GM18861 (cell line): ENCODE measurements around the gene CERK.

ENCODE experiments used
- ATAC-seq: cut with Tn5 transposase; IDR thresholded peaks from one replicate; pipeline ENCODE4 v1.9.1; 2021; ENCODE audit not compliant: unreplicated experiment

The CERK gene

DNA sequence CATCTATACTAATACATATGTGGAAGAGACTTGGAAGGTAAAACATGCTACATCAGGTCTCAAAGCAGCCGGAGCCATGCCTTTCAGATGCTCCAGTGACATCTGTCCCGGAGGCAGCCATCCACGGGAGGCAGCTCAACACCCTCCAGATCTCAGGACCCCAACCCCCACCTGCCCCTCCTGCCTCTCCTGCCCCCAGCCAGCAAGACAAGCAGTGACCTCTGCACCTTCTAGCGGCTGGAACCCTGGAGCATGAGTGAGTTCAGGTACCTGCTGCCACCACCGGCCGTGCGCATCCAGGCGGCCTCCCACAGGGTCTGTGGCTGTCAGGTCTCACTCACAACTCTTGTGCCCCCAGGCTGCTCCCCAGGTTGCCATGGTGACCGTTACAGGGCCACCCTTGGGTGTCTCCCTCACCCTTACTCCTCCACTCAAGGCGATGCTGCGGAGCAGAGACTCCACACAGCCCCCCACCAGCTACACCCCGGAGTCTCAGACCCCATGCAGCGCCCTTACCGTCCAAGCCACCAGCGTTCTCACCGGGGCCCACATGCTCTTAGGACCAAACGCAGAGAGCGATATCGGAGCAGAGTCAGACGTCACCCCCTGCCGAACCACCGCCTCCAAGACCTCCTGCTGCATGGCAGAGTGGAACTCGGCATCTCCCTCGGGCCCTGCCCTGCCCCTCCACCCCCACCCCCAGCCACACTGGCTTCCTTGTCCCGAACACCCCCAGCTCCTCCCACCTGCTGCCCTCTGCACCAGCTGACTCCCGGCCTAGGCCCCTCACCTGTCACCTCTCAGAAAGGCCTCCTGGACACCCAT lies 34.7 kb downstream of the CERK start:
- no peak for ATAC-seq

DNA sequence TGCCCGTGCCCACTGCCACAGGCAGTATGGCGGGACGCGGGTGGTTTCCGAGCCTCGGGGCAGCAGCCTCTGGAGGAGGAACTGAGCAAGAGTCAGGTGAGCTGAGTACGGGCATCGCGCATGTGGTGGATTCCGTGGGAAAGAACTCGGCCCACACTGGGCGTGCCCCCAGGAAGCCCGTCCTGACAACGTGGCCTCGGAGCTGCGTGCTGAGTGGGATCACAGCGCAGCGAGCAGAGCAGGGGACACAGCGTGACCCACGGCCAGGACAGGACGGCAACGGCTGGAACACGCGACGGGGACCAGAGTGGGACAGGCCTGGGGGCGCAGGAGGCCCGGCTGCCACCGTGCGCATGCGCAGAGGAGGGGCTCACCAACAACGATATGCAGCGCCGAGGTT lies 36.8 kb downstream of the CERK start:
- ATAC-seq: no peak

DNA sequence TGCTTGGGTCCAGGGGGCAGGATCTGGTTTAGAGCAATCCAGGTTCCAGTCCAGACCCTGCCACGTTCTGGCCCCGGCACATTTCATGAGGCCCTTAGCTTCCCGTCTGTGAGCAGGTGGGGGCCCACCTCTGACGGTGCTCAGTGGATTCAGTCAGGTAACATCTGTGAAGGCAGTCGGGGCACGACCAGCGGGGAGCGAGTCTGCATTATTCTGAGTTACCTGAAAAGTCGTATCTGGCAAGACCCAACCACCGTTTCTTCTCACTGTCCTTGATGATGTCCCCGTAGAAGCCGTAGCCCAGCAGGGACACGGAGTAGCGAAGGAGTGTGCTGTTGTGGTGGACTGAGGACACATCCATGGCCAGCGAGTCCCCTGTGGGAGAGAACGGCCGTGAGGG lies 39.0 kb downstream of the CERK start:
- ATAC-seq: no peak

DNA sequence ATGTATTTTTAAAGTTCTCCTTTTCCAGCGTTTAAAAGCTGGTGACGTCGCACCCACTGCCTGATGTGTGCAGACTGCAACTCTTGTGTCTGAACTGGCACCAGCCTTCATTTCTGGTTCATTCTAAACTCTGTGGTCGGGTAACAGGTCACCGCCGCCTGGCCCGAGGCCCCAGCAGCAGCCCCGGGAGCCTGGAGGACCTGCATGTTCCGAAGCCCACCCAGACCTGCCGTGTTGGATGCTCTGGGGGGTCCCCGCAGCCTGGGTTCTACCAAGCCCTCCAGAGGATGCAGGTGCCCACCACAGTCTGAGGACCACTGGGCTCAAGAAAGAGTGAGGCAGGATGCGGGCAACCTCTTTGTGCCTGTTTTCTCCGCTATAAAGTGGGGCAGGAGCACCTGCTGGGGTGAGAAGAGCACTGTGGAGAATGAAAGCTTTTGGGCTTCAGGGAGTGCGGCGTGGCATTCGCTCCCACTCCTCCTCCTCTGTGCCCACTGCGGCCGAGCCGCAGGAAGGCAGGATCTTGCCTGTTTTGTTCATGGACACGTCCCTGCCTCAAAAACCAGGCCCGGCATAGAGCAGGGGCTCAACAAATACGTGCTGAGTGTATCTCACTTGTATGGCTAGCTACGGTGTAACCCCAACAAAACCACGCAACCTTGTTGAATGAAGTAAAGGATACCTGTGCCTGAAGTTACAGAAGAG lies 40.1 kb downstream of the CERK start:
- ATAC-seq: no peak

DNA sequence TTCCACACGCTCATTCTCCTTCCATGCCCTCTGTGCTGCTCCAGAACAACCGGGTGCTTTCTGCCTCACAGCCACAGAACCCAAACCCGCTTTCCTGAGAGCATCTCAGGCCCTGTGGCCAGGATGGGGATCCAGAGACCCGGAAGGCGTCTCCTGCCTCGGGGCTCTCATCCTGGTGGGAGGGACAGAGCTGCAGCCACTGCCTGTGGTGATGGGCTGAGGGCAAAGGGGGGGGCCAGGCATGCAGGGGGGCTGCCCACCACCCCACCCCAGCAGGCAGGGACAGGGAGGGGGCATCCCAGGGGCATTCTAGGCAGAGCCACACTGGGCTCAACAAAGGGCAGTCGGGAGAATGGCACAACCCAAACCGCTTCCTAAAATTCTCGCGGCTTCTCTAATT lies 41.4 kb downstream of the CERK start:
- ATAC-seq: no peak

DNA sequence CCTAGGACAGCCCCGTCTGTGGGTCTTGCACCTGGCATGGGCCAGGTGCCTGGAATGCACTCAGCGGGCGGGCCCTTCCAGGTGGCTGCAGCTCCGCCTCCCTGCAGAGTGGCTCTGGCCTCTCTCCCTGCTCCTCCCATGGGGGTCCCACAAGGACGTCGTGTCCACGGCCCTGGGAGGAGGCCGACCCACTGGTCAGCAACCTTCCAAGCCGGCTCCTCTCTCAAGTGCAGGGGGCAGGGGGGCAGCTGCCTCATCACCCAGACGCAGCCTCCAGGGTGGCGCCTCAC lies 41.9 kb downstream of the CERK start:
- no peak for ATAC-seq

DNA sequence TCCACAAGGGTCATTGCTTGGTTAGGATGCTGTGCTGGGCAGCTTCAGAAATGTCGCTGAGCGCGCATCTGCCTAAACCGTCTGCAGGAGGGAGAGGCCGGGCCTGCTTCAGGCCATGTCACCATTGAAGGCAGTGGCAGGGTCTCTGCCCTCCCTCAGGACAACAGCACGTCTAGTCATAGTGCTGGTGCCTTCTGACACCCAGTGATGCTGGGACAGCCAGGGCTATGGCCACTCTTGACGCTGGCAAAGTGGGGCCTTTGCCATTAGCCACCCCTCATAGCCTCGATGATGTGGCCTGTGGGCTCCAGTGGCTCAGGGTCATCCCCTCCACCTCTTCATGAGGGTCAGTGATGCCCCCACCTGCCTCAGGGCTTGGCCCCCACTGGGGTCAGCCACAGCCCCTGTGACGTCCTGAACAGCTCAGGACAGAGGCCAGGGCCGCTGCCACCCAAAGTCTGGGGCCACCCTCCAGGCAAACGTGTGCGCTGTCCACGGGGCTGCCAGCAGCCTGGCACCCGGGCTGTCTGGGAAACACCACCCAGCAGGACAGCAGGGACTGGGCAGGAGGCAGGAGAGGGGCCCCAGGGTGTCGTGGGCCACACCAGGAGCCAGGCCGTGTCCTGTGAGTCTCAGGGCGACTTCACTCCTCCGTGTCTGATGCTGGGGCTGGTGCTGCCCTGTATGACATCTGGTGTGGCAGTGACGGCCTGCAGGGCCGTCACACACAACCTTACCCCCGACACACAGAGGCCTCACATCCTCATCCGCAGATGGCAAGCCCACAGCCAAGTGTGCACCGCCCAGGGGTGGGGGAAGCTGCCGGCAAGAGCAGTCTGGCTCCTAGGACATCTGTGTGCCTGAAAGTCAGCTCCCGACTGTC lies 42.5 kb downstream of the CERK start:
- no peak for ATAC-seq

DNA sequence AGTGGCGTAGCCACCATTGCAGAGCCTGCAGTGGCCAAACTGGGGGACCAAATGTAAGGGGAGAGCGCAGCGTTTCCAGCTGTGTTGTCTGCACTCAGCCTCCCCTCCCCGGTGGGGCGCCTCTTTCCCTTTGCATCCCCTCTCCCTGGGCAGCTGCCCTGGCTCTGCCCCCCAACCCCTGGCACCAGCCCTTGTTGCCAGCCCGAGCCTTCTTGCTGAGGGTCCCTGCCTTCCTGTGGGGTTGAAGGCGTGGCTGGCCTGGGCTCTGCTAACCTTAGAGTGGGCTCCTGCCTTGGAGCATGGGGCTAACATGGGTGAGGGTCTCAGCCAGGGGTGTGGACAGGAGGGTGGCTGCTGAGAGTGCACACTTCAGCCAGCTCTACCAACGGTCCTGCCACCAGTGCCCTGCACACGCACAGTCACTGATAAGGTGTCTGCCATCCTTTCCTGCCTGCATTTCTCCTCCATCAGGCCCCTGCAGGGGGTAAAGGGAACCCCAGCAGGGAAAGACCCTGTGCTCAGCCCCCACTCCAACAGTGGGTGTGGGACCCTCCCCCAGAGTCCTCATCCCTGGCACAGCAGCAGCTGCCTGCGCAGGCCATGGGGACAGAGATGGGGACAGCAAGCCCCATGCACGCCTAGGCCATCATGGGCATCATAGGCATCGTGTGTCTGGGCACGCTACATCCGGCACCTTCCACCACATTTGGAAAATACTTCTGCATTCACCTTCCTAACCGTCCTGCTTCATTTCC lies 43.5 kb downstream of the CERK start:
- ATAC-seq: no peak

DNA sequence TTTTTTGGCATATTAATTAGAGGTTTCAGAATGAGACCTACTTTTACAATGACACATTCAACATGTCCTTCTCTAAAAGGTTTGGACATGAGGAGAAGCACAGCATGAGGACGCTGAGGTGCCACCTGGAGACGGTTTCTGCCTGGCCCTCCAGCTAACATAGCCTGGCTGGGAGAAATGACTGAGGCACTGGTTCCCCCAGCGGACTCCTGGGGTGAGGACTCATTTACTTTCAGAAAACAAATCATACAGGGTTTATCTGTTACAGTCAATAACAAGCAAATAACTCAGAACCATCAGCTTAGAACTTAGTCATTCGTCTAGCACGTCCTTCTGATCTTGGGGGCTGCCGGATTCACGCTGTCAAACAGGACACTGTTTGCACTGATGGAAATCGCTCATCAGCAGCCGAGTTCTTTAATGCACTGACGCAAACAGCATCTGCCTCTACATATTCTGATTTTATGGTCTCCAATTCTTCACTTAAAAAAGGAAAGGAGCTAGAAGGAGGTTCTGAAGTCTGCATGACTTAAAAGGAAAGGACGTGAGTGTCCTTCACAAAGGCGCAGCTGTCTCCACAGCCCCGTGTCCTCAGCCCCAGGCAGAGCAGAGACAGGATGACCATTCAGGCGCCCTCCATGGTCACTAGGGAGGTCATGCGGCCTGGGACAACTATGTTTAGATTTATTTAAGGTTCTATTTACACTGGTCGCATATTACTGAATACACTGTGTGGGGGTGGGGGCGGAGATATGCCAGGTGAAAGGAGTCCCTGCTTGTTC lies 44.2 kb downstream of the CERK start:
- no peak for ATAC-seq

DNA sequence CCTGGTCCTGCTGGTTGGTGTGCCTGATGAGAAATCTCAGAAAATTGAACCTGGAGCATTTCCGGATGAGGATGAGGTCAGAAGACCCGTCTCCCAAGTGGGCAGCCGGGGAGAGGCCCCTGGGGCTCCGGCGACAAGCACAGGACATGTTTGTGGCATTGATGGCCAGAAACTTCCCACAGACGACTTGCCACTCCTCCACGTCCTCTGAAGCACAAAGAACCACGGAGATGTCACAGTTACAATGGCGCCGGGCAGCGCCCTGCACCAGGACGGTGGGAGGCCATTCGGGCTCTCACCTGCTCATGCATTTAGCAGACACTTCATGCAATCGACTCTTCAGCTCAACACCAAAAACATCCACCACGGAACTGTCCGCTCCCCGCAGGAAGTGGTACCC lies 46.5 kb downstream of the CERK start:
- ATAC-seq: no peak

DNA sequence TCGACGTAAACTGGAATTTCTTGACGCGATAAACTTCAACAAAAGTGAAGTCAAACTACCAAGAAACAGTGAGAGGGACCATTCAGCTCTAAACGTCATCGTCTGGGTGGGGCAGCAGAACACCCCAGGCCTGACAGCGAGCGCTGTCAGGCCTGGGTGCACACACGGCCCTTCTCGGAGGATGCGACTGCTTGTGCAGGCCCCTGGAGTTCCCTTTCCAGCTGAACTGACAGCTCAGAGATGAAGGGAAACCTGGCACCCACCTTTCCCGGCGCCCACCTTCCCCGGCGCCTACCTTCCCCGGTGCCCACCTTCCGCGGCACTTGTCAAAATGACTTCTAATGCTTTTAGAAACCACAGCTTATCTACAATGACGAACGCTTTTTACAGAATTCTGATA lies 47.9 kb downstream of the CERK start:
- ATAC-seq: no peak

DNA sequence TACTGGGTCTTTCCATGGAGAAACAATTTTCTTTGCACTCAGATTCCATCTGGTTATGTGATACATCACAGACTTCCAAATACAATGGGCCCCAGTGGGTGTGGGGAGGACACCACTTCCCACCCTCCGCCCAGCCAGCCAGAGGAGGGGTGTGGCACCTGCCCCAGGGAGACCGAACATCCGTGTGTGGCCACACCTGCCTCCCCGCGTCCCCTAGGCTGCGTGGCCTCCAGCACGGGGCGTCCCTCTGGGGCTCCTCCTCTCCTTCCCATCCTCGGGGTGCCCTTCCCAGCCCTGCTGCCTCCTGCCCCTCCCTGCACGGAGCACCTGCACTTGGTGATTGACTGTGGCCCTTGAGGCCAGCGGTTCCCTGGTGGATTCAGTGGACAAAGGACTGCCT lies 49.1 kb downstream of the CERK start:
- ATAC-seq: no peak

DNA sequence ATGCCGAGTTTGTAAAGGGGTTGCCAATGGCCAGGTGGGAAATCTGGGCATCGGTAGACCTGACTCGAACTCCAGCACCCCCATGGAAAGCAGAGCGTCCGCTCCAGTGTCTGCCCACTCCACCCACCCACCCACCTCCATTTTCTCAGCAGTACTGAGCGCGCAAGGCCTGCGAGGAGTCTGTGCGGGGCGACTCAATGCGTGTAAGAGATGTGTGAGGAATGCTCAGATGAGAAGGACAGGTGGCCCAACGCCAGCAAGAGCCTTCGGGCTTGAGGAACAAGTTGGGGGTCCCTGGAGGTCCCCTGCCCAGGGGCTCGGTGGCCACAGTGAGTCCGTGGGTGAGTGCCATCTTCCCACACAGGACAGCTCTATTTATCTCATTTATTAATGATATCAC lies 50.6 kb downstream of the CERK start:
- no peak for ATAC-seq

DNA sequence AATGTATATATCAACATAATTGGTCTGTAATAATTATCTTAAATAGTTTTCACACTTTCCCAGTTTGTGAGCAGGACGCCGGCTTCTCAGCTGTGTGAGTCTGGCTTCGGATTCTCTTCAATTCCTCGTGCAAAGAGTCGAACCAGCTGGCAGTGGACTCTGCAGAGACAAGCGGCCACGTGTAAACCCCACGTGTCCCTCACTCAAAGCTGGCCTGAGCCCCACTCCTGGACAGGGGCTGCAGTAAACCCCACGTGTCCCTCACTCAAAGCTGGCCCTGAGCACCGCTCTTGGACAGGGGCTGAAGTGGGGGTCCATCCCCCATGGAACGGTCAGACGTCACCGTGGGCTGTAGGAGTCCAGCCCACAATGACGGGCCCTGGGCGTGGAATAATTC lies 51.0 kb downstream of the CERK start:
- no peak for ATAC-seq

DNA sequence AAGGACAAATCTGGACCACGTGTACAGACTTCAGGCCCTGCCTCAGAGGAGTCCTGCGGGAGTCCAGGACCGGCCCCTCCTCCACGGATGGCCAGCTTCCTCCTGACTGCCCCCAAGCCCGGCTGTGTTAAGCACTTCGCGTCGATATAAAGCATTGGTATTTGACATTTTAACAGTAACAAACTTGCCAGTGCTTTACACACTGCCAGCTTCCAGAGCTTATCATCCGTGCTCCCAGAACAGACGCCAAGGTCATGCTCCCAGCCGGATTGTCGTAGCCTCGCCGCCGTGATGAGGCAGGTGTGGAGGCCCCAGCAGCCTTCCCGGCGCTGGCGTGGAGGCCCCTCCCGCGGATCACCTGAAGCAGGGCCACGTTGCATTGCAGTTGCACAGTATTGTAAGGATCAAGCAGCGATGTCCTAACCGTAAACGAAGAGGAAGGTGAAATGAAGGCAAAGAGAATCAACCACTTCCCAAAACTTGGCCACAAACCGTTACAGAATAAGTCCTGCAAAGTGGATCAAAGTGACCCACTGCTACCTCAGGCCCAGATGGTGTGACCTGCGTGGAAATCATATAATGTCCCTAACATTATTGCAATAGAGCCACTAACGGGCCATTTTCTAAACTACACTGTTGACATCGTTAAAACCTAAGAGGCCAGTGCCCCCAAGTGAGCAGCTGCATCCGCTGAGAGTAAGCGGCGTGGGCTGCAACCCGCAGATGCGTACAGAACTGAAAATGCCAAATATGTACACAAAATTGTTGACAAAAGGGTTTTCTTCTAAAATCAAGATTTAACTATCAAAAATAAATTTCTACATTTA lies 51.6 kb downstream of the CERK start:
- no peak for ATAC-seq

DNA sequence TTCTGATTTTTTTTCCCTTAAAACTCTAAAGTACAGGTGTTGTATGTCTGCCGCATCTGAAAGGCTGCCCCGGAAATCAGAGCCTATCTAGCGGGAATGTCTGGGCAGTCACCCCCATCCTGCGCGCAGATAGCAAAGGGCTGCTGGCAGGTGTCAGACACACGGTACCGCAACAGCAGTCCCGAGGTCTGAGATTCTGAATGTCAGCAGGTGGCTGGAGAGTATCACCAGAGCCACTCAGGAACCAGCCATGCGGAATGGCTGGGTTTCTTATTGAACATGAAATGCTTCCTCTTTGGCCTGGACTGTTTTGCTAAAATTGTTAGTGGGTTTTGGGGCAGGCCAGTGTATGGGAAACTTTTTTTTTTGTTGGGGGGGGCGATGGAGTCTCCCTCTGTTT lies 53.3 kb downstream of the CERK start:
- peak; percentile 72 for ATAC-seq

DNA sequence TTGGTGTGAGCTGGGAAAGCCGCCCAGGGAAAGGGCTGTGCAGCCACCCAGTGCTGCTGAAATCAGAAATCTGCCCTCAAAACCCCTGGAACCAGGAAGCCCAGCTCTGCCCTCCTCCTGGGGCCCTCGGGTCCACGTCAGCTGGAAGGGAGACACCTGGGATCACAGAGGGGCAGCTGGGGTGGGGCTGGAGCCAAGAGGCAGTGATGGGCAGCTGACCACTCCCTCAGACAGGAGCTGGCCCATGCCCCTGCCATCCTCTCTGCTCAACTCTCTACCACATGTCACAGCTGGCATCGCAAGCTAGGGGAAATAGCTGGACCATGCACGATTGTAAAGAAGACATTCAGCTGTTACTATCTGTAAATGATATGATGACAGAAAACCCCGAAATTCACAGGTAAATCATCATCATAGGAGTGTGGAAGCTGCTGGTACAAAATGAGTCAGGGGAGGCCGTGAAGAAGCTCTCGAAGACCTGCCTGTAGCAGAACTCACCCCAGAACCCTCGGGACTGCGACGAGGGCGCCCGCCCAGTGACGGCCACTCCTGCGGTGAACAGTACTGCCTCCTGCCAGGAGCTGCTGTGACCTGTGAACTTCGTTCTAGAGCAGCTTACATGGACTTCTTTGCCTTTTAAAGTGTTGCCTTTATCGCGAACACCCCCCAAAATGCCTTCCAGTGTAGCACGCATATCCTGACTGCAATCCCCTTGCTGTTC lies 55.9 kb downstream of the CERK start:
- ATAC-seq: no peak

DNA sequence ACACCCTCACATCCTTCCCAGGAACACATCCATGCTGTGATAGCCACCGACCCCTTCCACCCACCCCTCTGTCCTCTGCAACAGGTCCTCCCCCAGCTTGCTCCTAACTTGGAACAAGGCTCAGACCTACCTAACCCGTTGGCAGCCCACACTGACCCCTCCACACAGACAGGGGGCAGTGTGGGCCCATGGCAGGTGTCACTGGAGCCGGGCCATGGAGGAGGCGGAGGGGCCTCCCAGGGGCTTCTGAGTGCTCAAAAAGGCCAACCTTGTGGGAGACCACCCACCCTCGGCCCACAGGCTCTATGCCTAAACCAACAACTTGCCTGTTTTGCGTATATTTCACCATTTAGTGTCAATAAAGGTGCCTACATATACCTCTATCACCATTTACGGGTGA lies 57.0 kb downstream of the CERK start:
- ATAC-seq: no peak

DNA sequence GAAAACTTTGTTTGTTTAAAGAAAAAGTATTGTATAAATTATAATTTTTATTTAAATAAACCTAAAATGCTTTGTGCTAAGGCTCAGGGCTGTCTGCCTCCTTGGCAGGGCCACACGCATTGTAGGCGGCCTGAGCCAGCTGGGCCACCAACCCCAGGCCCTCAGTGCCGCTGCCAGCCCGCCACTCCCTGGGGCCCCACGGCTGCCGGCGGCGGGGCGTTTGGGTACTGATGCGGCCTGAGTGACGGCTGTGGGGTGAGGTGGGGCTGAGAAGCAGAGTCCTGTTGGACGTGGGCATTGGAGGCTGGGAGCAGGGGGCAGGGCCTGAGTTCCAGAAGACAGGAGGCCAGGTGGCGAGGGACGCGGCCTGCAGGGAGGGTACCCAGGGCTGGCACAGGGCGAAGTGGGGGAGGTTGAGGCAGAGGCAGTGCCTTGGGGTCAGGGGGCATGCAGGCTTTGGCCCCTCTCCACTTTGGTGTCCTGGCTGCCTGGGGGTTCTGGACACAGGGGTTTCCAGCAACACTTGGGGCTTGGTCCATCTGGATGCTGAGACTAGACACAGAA lies 58.3 kb downstream of the CERK start:
- no peak for ATAC-seq
